ENCODE measurements around the gene CD247. TPM values are rescaled to one million over a fixed set of nuclear protein-coding genes. Genes with fewer than 3 reads are reported as not detected.

Gene CD247
- total and polyA plus RNA-seq, 9 of the 15 experiments (the other 6 are each of a cell fraction or from before 2014, with no cell fraction given) = 0.08 to 0.42 (median 0.28) TPM; not detected in 5

DNA sequence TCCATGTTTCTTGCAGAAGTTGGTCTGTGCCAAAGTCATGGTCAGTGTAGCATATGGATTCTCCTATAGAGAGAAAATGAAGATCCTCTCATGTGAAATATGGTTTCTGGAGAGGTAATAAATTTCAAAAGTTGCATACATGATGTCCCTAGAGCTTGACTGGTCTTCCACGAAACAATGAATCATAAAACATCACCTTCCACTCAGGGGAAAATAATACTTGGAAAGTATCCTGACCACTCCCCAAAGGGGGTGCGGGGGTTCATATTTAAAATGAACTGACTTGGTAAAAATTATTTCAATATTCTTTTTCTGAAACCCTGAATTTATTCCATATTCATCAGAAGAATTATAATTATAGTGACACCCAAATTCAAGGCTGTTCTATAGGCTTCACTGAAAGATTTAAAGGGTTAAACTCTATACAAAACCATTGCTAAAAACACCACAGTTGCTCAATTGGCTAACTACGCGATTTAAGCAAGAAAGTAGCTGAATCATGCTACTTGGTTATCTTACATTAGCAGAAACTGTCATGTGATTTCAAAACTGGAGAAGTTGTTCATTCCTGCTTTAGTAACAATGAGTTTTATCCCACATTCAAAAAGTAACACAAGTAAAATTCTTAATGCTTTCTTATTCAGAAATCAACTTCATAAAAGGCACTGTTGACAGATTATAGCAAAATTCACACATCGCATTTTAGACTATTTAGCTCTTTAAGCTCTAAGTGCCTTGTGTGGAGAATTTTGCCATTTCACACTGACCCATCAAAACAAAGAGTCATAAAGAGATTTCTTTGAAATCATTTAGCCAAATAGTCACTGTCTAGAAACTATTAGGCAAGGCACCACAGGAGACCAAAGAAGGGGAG, 30.0 kb upstream of the CD247 start (continued):
- TF ChIP-seq RBFOX2 (IDR thresholded peaks at IDR 0.05; ENCODE audit: low read depth, low read length) (0 out of 2 replicates have a peak, but pooled peaks have one; percentile 4), TEAD4 (IDR thresholded peaks at IDR 0.05; ENCODE audit: low read length) (peak; percentile 89), TEAD4 (CRISPR knock-in tag; IDR thresholded peaks at IDR 0.05; ENCODE audit: borderline replicate concordance) (no peak), MEF2A (IDR thresholded peaks at IDR 0.05; ENCODE audit: control insufficient read depth, low read depth, low read length) (no peak), JUNB (CRISPR knock-in tag; conservative IDR thresholded peaks at IDR 0.05) (no peak), RFX1 (IDR thresholded peaks at IDR 0.05) (no peak), ARID2 (IDR thresholded peaks at IDR 0.05) (no peak), ZKSCAN1 (IDR thresholded peaks at IDR 0.05; ENCODE audit: low read depth, low read length) (no peak), KDM2B (CRISPR knock-in tag; IDR thresholded peaks at IDR 0.05) (0 out of 2 replicates have a peak, but pooled peaks have one; percentile 9), ZNF764 (CRISPR knock-in tag; IDR thresholded peaks at IDR 0.05; ENCODE audit: low read depth) (no peak), ZNF436 (CRISPR knock-in tag; IDR thresholded peaks at IDR 0.05) (no peak), NONO (IDR thresholded peaks at IDR 0.05; ENCODE audit: low read depth in 2 of 2, low read length in 1 of 2) (peak in 1 of 2 experiments; percentile 66; a peak in 1 of 4 replicates), MTA3 (IDR thresholded peaks at IDR 0.05; ENCODE audit: borderline replicate concordance) (no peak), TFAM (CRISPR knock-in tag; conservative IDR thresholded peaks at IDR 0.05) (no peak), SMC3 (conservative IDR thresholded peaks at IDR 0.05; ENCODE audit: insufficient read depth, low read depth, low read length) (no peak), SMARCA5 (IDR thresholded peaks at IDR 0.05) (no peak), ZNF217 (CRISPR knock-in tag; IDR thresholded peaks at IDR 0.05) (no peak)
- TF ChIP-seq, protein P1, sequence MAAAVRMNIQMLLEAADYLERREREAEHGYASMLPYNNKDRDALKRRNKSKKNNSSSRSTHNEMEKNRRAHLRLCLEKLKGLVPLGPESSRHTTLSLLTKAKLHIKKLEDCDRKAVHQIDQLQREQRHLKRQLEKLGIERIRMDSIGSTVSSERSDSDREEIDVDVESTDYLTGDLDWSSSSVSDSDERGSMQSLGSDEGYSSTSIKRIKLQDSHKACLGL (CRISPR knock-in tag; IDR thresholded peaks at IDR 0.05; ENCODE audit: borderline replicate concordance, poor library complexity, severe bottlenecking) = no peak
- TF ChIP-seq, protein P2, sequence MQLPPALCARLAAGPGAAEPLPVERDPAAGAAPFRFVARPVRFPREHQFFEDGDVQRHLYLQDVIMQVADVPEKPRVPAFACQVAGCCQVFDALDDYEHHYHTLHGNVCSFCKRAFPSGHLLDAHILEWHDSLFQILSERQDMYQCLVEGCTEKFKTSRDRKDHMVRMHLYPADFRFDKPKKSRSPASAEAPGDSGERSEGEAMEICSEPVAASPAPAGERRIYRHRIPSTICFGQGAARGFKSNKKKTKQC (CRISPR knock-in tag; IDR thresholded peaks at IDR 0.05) = no peak
- TF ChIP-seq, protein P3, sequence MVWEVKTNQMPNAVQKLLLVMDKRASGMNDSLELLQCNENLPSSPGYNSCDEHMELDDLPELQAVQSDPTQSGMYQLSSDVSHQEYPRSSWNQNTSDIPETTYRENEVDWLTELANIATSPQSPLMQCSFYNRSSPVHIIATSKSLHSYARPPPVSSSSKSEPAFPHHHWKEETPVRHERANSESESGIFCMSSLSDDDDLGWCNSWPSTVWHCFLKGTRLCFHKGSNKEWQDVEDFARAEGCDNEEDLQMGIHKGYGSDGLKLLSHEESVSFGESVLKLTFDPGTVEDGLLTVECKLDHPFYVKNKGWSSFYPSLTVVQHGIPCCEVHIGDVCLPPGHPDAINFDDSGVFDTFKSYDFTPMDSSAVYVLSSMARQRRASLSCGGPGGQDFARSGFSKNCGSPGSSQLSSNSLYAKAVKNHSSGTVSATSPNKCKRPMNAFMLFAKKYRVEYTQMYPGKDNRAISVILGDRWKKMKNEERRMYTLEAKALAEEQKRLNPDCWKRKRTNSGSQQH (CRISPR knock-in tag; IDR thresholded peaks at IDR 0.05) = no peak
- TF ChIP-seq, protein P4, sequence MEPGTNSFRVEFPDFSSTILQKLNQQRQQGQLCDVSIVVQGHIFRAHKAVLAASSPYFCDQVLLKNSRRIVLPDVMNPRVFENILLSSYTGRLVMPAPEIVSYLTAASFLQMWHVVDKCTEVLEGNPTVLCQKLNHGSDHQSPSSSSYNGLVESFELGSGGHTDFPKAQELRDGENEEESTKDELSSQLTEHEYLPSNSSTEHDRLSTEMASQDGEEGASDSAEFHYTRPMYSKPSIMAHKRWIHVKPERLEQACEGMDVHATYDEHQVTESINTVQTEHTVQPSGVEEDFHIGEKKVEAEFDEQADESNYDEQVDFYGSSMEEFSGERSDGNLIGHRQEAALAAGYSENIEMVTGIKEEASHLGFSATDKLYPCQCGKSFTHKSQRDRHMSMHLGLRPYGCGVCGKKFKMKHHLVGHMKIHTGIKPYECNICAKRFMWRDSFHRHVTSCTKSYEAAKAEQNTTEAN (CRISPR knock-in tag; IDR thresholded peaks at IDR 0.05) = no peak
- TF ChIP-seq, protein P5, sequence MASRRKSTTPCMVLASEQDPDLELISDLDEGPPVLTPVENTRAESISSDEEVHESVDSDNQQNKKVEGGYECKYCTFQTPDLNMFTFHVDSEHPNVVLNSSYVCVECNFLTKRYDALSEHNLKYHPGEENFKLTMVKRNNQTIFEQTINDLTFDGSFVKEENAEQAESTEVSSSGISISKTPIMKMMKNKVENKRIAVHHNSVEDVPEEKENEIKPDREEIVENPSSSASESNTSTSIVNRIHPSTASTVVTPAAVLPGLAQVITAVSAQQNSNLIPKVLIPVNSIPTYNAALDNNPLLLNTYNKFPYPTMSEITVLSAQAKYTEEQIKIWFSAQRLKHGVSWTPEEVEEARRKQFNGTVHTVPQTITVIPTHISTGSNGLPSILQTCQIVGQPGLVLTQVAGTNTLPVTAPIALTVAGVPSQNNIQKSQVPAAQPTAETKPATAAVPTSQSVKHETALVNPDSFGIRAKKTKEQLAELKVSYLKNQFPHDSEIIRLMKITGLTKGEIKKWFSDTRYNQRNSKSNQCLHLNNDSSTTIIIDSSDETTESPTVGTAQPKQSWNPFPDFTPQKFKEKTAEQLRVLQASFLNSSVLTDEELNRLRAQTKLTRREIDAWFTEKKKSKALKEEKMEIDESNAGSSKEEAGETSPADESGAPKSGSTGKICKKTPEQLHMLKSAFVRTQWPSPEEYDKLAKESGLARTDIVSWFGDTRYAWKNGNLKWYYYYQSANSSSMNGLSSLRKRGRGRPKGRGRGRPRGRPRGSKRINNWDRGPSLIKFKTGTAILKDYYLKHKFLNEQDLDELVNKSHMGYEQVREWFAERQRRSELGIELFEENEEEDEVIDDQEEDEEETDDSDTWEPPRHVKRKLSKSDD (conservative IDR thresholded peaks at IDR 0.05; ENCODE audit: low read length) = no peak
